Mucosa of rectum (tissue), 2 donors: ENCODE measurements around the gene CSNK1A1.

ENCODE experiments used
- H3K27ac ChIP-seq, 2 donors: one replicate each; pipeline ENCODE4 v1.7.0; 2013; ENCODE audit warnings: inconsistent platforms in 2 of 2, low read depth in 2 of 2, low read length in 2 of 2
- H3K27me3 ChIP-seq, 2 donors: one replicate each; pipeline ENCODE4 v1.7.0; 2013; ENCODE audit warnings: low read length in 2 of 2; ENCODE audit not compliant: control insufficient read depth in 2 of 2, insufficient read depth in 2 of 2
- H3K36me3 ChIP-seq, 2 donors: one replicate each; pipeline ENCODE4 v1.7.0; 2013; ENCODE audit warnings: low read length in 2 of 2; ENCODE audit not compliant: control insufficient read depth in 2 of 2, insufficient read depth in 2 of 2
- H3K4me1 ChIP-seq, 2 donors: one replicate each; pipeline ENCODE4 v1.7.0; 2013; ENCODE audit warnings: low read length in 2 of 2, mild to moderate bottlenecking in 1 of 2; ENCODE audit not compliant: control insufficient read depth in 2 of 2, insufficient read depth in 2 of 2
- H3K4me3 ChIP-seq, 2 donors: one replicate each; pipeline ENCODE4 v1.7.0; 2013; ENCODE audit warnings: low read length in 2 of 2
- H3K9ac ChIP-seq, 2 donors: one replicate each; pipeline ENCODE4 v1.7.0; 2013; ENCODE audit warnings: low read length in 2 of 2, low read depth in 1 of 2, mild to moderate bottlenecking in 1 of 2
- H3K9me3 ChIP-seq, 2 donors: one replicate each; pipeline ENCODE4 v1.7.0; 2013; ENCODE audit warnings: low read length in 2 of 2; ENCODE audit not compliant: control insufficient read depth in 2 of 2
- donor health status: healthy.
- donor health status: Normal muscosa, but diverticular disease.

The CSNK1A1 gene

DNA sequence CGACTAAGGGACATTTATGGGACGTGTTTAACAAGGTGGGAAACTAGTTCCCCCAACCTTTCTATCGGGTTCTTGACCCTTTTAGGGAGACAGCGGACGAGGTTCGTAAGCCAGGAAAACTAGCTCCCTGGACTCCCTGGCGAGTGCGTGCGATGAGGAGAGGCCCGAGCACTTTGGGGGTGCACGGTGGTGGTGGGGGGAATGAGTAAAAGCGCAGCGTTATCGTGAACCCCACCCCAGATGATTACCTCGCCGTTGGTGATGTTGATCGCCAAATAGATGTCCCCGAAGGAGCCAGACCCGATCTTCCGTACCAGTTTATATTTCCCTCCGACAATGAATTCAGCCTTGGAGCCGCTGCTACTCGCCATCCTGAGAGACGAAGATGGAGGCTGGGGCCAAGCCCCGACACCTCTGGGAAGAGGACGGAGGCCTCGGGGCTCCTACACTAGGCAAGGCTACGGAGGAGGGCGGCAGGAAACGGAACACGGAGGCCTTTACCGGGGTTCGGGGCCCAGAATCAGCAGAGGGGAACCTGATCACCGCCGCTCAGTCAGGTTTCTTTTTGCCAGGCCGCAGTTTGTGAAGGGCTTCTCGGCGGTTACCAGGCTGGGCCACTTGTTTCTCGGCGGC, 529 bp downstream of the CSNK1A1 start:
- H3K9ac ChIP-seq: peak overlapping the region; percentile 100
- H3K27me3 ChIP-seq: no peaks in the 10 kb centered on the region
- no peaks in the 10 kb centered on the region for H3K9me3 ChIP-seq
- peaks cover 27% of the 10 kb centered on the region in 2 donors for H3K4me1 ChIP-seq
- H3K36me3 ChIP-seq: peaks cover 2 to 11% of the 10 kb centered on the region in 2 donors
- peak overlapping the region; percentile 97 to 99 for H3K27ac ChIP-seq
- peak overlapping the region; percentile 99 to 100 for H3K4me3 ChIP-seq

DNA sequence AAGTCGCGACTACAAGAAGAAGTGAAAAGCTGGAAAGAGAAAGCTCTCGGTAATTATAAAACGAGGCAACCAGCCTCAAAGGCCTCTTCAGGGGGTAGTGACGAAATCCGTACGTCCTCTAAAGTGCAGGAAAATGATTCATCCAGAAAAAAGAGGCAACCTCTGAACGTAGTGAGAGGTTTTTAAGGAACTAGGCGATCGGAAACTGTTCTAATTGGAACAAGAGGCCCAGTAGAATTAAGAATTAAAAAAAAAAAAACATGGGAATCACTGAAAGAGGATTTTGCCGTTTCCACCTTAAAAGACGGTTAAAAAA, 1.0 kb downstream of the CSNK1A1 start:
- Histone ChIP-seq H3K4me1 (peaks cover 29 to 32% of the 10 kb centered on the region in 2 donors), H3K4me3 (peak overlapping the region; percentile 99 to 100), H3K27me3 (no peaks in the 10 kb centered on the region), H3K36me3 (peaks cover 7 to 16% of the 10 kb centered on the region in 2 donors), H3K27ac (peak overlapping the region; percentile 97 to 99), H3K9ac (peak overlapping the region; percentile 100), H3K9me3 (no peaks in the 10 kb centered on the region)

DNA sequence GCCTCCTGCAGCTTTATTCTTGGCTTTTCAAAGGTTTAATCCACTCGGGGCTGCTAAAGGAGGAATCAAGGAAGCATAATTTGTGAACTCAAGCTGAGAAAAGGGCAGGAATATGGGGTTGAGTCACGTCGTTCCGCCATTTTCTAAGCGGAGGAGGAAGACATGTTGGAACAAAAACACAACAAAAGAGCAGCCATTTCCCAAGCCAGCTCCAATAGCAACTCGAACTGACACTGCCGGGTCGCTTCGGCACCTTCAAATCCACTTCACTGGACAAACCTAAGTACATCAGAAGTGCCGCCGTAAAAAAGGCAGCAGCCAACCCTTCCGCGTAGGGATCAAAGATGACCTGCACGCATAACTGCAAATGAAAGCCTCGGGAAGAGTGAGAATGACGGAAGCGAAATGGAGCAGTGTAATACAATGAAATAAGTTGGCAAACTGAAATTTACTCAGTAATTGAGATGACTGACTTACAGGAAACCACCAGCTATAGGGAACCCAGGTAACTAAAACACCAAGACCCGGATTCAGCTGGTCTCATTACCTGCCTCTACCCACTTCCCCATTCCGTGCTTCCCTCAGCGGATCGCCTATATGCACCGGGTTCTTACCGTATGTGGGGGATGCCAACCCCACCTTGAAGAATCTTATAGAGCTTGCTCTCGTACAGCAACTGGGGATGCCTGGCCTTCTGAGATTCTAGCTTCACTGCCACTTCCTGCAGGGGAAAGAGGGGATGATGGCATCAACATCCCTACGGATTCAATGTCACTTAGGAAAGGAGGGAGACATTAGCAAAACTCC, 1.6 kb downstream of the CSNK1A1 start:
- H3K27ac ChIP-seq: peak overlapping the region; percentile 97 to 99
- peaks cover 10 to 20% of the 10 kb centered on the region in 2 donors for H3K36me3 ChIP-seq

DNA sequence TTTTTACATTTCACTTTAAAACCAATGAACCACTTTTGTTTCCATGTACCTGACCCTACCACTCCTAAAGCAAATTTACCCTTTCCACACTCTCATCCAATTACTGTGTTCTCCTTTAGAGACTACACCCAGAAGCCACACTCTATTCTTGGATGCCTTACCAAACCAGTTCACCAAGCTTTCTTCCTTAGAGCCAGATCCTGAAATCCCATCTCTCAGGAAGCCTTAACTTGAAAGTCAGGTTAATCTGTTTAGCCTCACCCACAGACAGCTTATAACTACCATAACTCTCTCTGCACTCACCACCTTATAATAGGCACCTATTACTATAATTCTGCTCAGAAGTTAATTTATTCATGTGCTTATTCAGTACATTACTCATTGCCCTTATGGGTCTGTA, 4.3 kb downstream of the CSNK1A1 start:
- Histone ChIP-seq H3K27me3 (no peaks in the 10 kb centered on the region), H3K9me3 (no peaks in the 10 kb centered on the region), H3K27ac (peak overlapping the region; percentile 3 to 43), H3K4me3 (peak overlapping the region in 1 of 2 donors; percentile 14), H3K4me1 (peaks cover 38 to 47% of the 10 kb centered on the region in 2 donors), H3K36me3 (peaks cover 20 to 27% of the 10 kb centered on the region in 2 donors), H3K9ac (peak overlapping the region in 1 of 2 donors; percentile 27)

More for the DNA sequence above, 1.6 kb downstream of the CSNK1A1 start:
- Histone ChIP-seq H3K27me3 (no peaks in the 10 kb centered on the region), H3K4me1 (peaks cover 29 to 33% of the 10 kb centered on the region in 2 donors), H3K9me3 (no peaks in the 10 kb centered on the region), H3K9ac (peak overlapping the region; percentile 100), H3K4me3 (peak overlapping the region; percentile 99 to 100)

DNA sequence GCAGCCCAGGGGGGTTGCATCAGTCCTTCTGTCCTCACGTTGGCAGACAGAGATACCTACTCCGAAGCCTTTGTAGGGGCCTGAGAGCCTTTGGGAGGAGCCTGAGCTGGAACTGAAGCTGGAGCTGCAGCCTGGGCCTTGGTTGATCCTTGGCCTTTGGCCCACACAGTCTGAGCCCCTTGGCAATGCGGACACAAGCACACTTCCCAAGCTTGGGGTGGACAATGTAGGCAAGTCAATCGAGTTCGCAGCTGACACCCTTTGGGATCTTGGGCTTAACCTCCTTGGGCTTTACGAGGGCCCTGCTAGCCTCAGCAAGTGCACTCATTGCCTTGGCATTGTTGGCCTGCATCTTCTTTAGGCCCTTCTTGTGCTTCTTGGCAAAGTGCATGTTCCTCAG, 5.9 kb downstream of the CSNK1A1 start:
- no peak overlapping the region for H3K4me3 ChIP-seq
- H3K9me3 ChIP-seq: no peaks in the 10 kb centered on the region
- H3K9ac ChIP-seq: no peak overlapping the region
- peaks cover 21 to 27% of the 10 kb centered on the region in 2 donors for H3K36me3 ChIP-seq
- peaks cover 38 to 45% of the 10 kb centered on the region in 2 donors for H3K4me1 ChIP-seq
- no peak overlapping the region for H3K27ac ChIP-seq
- no peaks in the 10 kb centered on the region for H3K27me3 ChIP-seq

DNA sequence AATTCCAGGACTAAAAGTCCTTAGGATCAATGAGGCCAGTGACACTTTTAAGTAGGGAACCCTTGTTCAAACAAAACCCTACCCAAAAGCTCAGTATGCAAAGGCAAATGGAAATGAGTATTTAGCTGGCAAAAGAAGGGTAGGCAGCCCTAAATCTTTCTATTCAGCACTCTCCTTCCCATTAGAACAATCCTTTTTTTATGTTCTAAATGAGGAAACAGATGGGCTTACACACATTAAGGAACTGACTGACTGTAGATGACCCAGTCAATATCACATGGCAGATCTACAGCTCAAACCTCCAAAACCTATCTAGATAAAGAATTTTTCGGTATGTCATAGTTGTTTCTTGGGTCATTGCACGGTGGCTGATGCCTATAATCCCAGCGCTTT, 7.2 kb downstream of the CSNK1A1 start:
- Histone ChIP-seq H3K4me3 (no peak overlapping the region), H3K27ac (no peak overlapping the region), H3K9ac (no peak overlapping the region), H3K27me3 (no peaks in the 10 kb centered on the region), H3K4me1 (peaks cover 37 to 45% of the 10 kb centered on the region in 2 donors), H3K36me3 (peaks cover 19 to 23% of the 10 kb centered on the region in 2 donors), H3K9me3 (no peaks in the 10 kb centered on the region)

DNA sequence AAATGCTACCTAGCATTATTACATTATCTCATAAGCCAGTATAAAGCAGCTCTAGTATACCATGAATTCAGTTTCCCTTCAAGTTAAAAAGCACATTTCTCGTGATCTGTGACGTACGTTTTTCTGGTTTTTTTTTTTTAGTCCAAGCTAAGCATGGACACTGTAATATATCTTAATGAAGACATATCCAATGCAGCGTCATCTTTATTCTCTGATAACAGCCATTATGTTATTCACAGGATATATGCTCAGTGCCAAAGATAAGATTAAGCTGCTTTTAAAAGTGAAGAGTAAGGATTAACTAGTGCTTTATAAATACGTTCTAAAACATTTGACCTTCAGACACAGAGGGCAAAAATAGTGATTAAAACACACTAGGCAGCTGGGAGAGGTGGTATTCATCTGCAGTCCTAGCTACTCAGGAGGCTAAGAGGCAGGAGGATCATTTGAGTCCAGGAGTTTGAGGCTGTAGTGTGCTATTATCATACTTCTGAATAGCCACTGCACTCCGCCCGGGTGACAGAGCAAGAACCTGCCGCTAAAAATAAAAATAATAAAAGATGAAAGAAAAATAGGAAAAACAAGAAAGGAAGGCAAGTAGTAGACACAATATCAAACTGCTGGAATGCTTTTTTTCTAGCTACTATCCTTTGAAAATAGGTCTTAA, 7.7 kb downstream of the CSNK1A1 start:
- Histone ChIP-seq H3K4me3 (no peak overlapping the region), H3K36me3 (peaks cover 19 to 23% of the 10 kb centered on the region in 2 donors), H3K9me3 (no peaks in the 10 kb centered on the region), H3K27me3 (no peaks in the 10 kb centered on the region), H3K27ac (no peak overlapping the region), H3K4me1 (peaks cover 35 to 45% of the 10 kb centered on the region in 2 donors), H3K9ac (no peak overlapping the region)

DNA sequence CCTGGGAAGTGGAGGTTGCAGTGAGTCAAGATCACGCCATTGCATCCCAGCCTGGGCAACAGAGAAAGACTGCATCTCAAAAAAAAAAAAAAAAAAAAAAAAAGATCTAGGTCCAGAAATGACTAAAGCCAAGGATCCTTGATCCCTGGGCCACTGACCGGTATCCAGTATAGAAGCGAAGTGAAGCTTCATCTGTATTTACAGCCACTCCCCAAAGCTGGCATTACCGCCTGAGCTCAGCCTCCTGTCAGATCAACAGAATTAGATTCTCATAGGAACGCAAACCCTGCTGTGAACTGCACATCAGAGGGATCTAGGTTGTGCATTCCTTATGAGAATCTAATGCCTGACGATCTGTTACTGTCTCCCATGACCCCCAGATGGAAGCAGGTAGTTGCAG, 9.3 kb downstream of the CSNK1A1 start:
- Histone ChIP-seq H3K36me3 (peaks cover 19 to 21% of the 10 kb centered on the region in 2 donors), H3K9me3 (no peaks in the 10 kb centered on the region), H3K4me3 (no peak overlapping the region), H3K27ac (no peak overlapping the region), H3K9ac (no peak overlapping the region), H3K27me3 (no peaks in the 10 kb centered on the region), H3K4me1 (peaks cover 20 to 30% of the 10 kb centered on the region in 2 donors)

DNA sequence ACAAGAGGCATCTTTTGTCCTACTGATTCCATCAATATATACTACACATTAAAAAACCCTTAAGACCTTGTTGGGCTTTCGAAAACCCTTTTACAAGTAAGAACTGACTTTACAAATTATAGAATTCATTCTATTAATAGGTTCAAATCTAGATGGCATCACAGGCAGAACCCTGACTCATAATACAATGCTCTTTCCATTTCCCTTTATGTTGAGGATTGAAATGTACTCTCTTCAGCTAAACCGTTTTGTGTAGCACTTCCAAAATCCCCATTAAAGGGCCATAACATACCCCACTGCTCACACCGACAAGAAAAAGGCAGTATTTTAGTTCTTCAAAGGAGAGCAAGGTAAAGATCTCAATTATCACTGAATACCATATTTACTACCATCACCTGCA, 11.2 kb downstream of the CSNK1A1 start:
- H3K4me3 ChIP-seq: no peak overlapping the region
- no peaks in the 10 kb centered on the region for H3K9me3 ChIP-seq
- H3K36me3 ChIP-seq: peaks cover 12 to 21% of the 10 kb centered on the region in 2 donors
- H3K27me3 ChIP-seq: no peaks in the 10 kb centered on the region
- no peak overlapping the region for H3K27ac ChIP-seq
- no peak overlapping the region for H3K9ac ChIP-seq
- H3K4me1 ChIP-seq: peaks cover 15 to 18% of the 10 kb centered on the region in 2 donors
